Neural cell (in vitro differentiated cells): Measurements from ENCODE around the gene GUCY1A2. TPM values are rescaled to one million over a fixed set of nuclear protein-coding genes. Genes with fewer than 3 reads are reported as not detected.

Source experiments
- H2AFZ ChIP-seq: fragments of 200-600, 300-800 bp; sonication (generic), shearing (Covaris generic); 2 replicates; pipeline ENCODE4 v1.6.0; 2014; ENCODE audit warnings: low read depth, mild to moderate bottlenecking, antibody characterized with exemption, low read length, moderate library complexity
- H3F3A ChIP-seq: fragments of 200-600 bp; shearing (Covaris generic); 2 replicates; pipeline ENCODE4 v1.6.1; 2016; ENCODE audit warnings: mild to moderate bottlenecking, moderate library complexity, mixed read lengths, antibody characterized with exemption, low read length; ENCODE audit not compliant: insufficient read depth, poor library complexity, severe bottlenecking
- H3K27ac ChIP-seq: fragments of 200-600, 300-800 bp; sonication (generic), shearing (Covaris generic); 2 replicates; pipeline ENCODE4 v1.5.1; 2014; ENCODE audit warnings: mild to moderate bottlenecking, low read length, moderate library complexity
- H3K27me3 ChIP-seq: fragments of 300-800, 200-600 bp; sonication (generic), shearing (Covaris generic); 2 replicates; pipeline ENCODE4 v1.6.0; 2014; ENCODE audit warnings: mild to moderate bottlenecking, low read depth, low read length, moderate library complexity; ENCODE audit not compliant: insufficient read depth
- H3K36me3 ChIP-seq: fragments of 300-800, 200-600 bp; sonication (generic), shearing (Covaris generic); 2 replicates; pipeline ENCODE4 v1.5.1; 2014; ENCODE audit warnings: mild to moderate bottlenecking, antibody characterized with exemption, low read length, moderate library complexity; ENCODE audit not compliant: insufficient read depth
- H3K4me2 ChIP-seq: fragments of 300-800, 200-600 bp; sonication (generic), shearing (Covaris generic); 2 replicates; pipeline ENCODE4 v1.6.0; 2014; ENCODE audit warnings: mild to moderate bottlenecking, low read length
- H3K4me3 ChIP-seq: fragments of 300-800, 200-600 bp; sonication (generic), shearing (Covaris generic); 2 replicates; pipeline ENCODE4 v1.5.1; 2014; ENCODE audit warnings: mild to moderate bottlenecking, low read length, moderate library complexity
- H3K79me2 ChIP-seq: fragments of 200-600 bp; shearing (Covaris generic); replicated peaks from 2 replicates; pipeline ENCODE4 v1.6.0; 2014; ENCODE audit warnings: mild to moderate bottlenecking, low read length, moderate library complexity; ENCODE audit not compliant: insufficient read depth
- H3K9ac ChIP-seq: fragments of 300-800, 200-600 bp; sonication (generic), shearing (Covaris generic); 2 replicates; pipeline ENCODE4 v1.6.1; 2016; ENCODE audit warnings: mild to moderate bottlenecking, low read length, mixed read lengths
- H3K9me2 ChIP-seq: fragments of 200-600 bp; shearing (Covaris generic); 2 replicates; pipeline ENCODE4 v1.6.1; 2016; ENCODE audit warnings: mild to moderate bottlenecking, low read length, mixed read lengths; ENCODE audit not compliant: insufficient read depth
- H3K9me3 ChIP-seq: fragments of 200-600, 300-800 bp; sonication (generic), shearing (Covaris generic); 2 replicates; pipeline ENCODE4 v1.6.1; 2016; ENCODE audit warnings: mild to moderate bottlenecking, mixed run types, low read length, moderate library complexity, mixed read lengths
- H4K20me1 ChIP-seq: fragments of 200-600 bp; shearing (Covaris generic); 2 replicates; pipeline ENCODE4 v1.6.1; 2016; ENCODE audit warnings: mild to moderate bottlenecking, mixed run types; ENCODE audit not compliant: insufficient read depth
- EP300 ChIP-seq: fragments of 450-650 bp; conservative IDR thresholded peaks from 2 replicates; pipeline ENCODE4 v1.6.1; 2014; ENCODE audit warnings: antibody characterized with exemption, mild to moderate bottlenecking, moderate library complexity; ENCODE audit not compliant: poor library complexity, severe bottlenecking
- EZH2 ChIP-seq: fragments of 200-600, 300-800 bp; shearing (Covaris generic), sonication (generic); IDR thresholded peaks from 2 replicates; pipeline ENCODE4 v1.6.1; 2014; ENCODE audit warnings: antibody characterized with exemption, low read length, borderline replicate concordance, mild to moderate bottlenecking; ENCODE audit not compliant: insufficient read depth, poor library complexity, severe bottlenecking
- MXI1 ChIP-seq: fragments of 450-650 bp; conservative IDR thresholded peaks from 2 replicates; pipeline ENCODE4 v1.6.1; 2014; ENCODE audit warnings: antibody characterized with exemption, mild to moderate bottlenecking; ENCODE audit not compliant: poor library complexity, severe bottlenecking
- POLR2AphosphoS5 ChIP-seq: IDR thresholded peaks from 2 replicates; pipeline ENCODE4 v1.6.1; 2012
- RAD21 ChIP-seq: fragments of 450-650 bp; conservative IDR thresholded peaks from 2 replicates; pipeline ENCODE4 v1.6.1; 2014; ENCODE audit warnings: antibody characterized with exemption, mild to moderate bottlenecking, moderate library complexity
- SMC3 ChIP-seq: fragments of 450-650 bp; conservative IDR thresholded peaks from 2 replicates; pipeline ENCODE4 v1.6.1; 2014; ENCODE audit warnings: antibody characterized with exemption, mild to moderate bottlenecking, moderate library complexity; ENCODE audit not compliant: poor library complexity
- TAF1 ChIP-seq: IDR thresholded peaks from 2 replicates; pipeline ENCODE4 v1.6.1; 2012; ENCODE audit warnings: low read depth
- polyA plus RNA-seq: library from polyadenylated mRNA; depleted of rRNA; stranded (reverse); fragments of >200 nt; gene quantifications from 2 replicates; pipeline ENCODE4 v1.2.3, GENCODE V29; 2014
- TF ChIP-seq, protein P1 (sequence below): IDR thresholded peaks from 2 replicates; pipeline ENCODE4 v1.6.1; 2012; ENCODE audit warnings: borderline replicate concordance
- TF ChIP-seq, protein P2 (sequence below): fragments of 450-650 bp; IDR thresholded peaks from 2 replicates; pipeline ENCODE4 v1.5.1; 2014; ENCODE audit warnings: antibody characterized with exemption, mild to moderate bottlenecking, moderate library complexity; ENCODE audit not compliant: poor library complexity, severe bottlenecking

Gene GUCY1A2
- polyA plus RNA-seq, 1 donor from 2014 or later: 5.1 TPM

DNA sequence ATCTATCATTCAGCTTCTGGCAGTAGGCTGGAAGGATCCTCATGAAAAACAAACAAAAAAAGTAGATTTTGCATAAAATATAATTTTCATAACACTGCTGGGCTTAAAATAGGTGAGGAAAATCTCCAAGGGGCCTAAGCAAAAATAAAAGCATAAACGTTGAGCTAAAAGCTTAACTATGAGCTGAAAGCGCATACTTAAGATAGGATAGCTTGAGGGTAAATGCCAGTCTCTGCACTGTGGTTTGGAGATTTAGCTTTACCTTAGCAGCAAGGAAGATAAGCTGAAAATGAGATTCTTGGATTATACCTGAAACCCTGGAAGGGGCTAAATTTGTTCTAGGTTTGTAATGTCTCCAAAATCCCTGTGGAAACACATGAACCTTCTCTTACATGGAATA lies 183.7 kb downstream of the GUCY1A2 start:
- no peaks in the 10 kb centered on the region for H3K9me3 ChIP-seq
- no peak overlapping the region for H3K9ac ChIP-seq
- H4K20me1 ChIP-seq: no peaks in the 10 kb centered on the region
- no peaks in the 10 kb centered on the region for H3K9me2 ChIP-seq
- no peak overlapping the region for H3K4me2 ChIP-seq
- H3K79me2 ChIP-seq: no peaks in the 10 kb centered on the region
- no peak overlapping the region for H3K27ac ChIP-seq
- no peak overlapping the region for H3K4me3 ChIP-seq
- no peaks in the 10 kb centered on the region for H3K36me3 ChIP-seq
- TF ChIP-seq SMC3: no peak
- TF ChIP-seq, protein P1, sequence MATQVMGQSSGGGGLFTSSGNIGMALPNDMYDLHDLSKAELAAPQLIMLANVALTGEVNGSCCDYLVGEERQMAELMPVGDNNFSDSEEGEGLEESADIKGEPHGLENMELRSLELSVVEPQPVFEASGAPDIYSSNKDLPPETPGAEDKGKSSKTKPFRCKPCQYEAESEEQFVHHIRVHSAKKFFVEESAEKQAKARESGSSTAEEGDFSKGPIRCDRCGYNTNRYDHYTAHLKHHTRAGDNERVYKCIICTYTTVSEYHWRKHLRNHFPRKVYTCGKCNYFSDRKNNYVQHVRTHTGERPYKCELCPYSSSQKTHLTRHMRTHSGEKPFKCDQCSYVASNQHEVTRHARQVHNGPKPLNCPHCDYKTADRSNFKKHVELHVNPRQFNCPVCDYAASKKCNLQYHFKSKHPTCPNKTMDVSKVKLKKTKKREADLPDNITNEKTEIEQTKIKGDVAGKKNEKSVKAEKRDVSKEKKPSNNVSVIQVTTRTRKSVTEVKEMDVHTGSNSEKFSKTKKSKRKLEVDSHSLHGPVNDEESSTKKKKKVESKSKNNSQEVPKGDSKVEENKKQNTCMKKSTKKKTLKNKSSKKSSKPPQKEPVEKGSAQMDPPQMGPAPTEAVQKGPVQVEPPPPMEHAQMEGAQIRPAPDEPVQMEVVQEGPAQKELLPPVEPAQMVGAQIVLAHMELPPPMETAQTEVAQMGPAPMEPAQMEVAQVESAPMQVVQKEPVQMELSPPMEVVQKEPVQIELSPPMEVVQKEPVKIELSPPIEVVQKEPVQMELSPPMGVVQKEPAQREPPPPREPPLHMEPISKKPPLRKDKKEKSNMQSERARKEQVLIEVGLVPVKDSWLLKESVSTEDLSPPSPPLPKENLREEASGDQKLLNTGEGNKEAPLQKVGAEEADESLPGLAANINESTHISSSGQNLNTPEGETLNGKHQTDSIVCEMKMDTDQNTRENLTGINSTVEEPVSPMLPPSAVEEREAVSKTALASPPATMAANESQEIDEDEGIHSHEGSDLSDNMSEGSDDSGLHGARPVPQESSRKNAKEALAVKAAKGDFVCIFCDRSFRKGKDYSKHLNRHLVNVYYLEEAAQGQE: no peak
- TF ChIP-seq POLR2AphosphoS5: no peak
- TF ChIP-seq MXI1: no peak
- no peak for TF ChIP-seq TAF1
- TF ChIP-seq, protein P2, sequence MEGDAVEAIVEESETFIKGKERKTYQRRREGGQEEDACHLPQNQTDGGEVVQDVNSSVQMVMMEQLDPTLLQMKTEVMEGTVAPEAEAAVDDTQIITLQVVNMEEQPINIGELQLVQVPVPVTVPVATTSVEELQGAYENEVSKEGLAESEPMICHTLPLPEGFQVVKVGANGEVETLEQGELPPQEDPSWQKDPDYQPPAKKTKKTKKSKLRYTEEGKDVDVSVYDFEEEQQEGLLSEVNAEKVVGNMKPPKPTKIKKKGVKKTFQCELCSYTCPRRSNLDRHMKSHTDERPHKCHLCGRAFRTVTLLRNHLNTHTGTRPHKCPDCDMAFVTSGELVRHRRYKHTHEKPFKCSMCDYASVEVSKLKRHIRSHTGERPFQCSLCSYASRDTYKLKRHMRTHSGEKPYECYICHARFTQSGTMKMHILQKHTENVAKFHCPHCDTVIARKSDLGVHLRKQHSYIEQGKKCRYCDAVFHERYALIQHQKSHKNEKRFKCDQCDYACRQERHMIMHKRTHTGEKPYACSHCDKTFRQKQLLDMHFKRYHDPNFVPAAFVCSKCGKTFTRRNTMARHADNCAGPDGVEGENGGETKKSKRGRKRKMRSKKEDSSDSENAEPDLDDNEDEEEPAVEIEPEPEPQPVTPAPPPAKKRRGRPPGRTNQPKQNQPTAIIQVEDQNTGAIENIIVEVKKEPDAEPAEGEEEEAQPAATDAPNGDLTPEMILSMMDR: no peak
- no peak for TF ChIP-seq EP300
- TF ChIP-seq RAD21: no peak
- no peak for TF ChIP-seq EZH2
- no peak overlapping the region for H2AFZ ChIP-seq
- no peaks in the 10 kb centered on the region for H3K27me3 ChIP-seq
- H3F3A ChIP-seq: no peaks in the 10 kb centered on the region

DNA sequence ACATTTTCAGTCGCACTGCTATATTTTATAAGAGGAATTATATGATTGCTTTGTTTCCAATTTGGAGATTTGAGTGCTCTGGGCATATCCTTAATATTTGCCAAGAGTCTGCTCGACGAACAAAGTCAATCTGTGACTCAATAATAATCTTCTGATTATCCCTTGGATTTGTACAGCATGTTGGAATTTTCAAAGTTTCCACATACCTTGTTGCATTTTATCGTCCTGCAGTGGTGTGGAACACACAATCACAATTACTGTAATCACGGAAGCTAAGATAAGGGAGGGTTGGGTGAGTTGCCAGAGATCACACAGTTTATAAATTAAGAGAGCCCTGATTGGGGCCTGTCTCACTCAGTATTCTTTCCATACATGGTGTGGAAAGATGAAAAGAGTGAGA lies 189.3 kb downstream of the GUCY1A2 start:
- H3K4me3 ChIP-seq: no peak overlapping the region
- no peaks in the 10 kb centered on the region for H4K20me1 ChIP-seq
- no peak overlapping the region for H3K4me2 ChIP-seq
- H3K27me3 ChIP-seq: no peaks in the 10 kb centered on the region
- no peak overlapping the region for H2AFZ ChIP-seq
- no peaks in the 10 kb centered on the region for H3K9me2 ChIP-seq
- TF ChIP-seq, protein P1: no peak
- TF ChIP-seq EZH2: no peak
- no peak overlapping the region for H3K27ac ChIP-seq
- H3K9ac ChIP-seq: no peak overlapping the region
- no peaks in the 10 kb centered on the region for H3K36me3 ChIP-seq
- no peaks in the 10 kb centered on the region for H3K9me3 ChIP-seq
- no peaks in the 10 kb centered on the region for H3F3A ChIP-seq
- H3K79me2 ChIP-seq: no peaks in the 10 kb centered on the region
